Tongue (tissue), 2 donors: Measurements from ENCODE around the gene GEMIN4. TPM values are rescaled to one million over a fixed set of nuclear protein-coding genes. Genes with fewer than 3 reads are reported as not detected.
A peak's percentile ranks its signal among the peaks of the same experiment; 100 is the strongest.
"Not testable (repeated sequence)": the region's sequence is repeated elsewhere in the genome, so short reads cannot be mapped to it uniquely, and the experiment has no call there.

Experiments used
- DNase-seq: peaks from one replicate; pipeline ENCODE4 v3.0.0-alpha.2; 2015
- total RNA-seq: library from RNA; depleted of rRNA; stranded (reverse); fragments of >200 nt; gene quantifications from one replicate; pipeline ENCODE4 v1.2.3, GENCODE V29; 2014

Gene GEMIN4
- 11.4 TPM for total RNA-seq

DNA sequence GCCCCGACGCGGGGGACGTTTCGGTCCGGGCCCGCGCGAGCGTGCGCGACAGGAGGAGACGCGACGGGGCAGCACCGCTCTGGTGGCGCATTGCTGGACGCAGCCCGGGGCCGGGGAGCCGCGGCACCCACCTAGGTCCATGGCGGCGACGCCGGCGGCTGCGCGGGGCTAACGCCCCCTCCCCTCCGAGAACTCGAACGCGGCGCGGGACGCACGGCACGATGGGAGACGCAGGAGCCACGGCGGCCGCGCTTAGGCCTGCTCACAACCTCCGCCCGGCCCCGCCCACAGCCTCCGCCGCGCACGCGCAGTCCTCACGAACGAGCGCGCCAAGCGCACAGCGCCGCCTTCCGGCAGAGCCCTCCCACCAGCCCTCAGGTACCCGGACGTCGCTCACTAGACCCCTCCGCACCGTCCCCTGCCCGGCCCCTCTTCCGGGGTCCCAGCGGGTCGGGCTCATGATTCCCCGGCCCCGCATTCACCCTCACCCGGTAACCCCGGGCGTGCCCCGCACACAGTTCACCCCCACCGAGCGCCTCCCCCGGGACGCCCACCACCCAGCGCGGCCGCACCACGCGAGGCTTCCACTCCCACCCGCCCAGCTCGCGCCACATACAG is at the start of gene GEMIN4:
TSS of gene GEMIN4 (minus strand) at position 263 of the 618 bp plus-strand sequence. CDS start at position 141, 122 bp downstream.
- peak; percentile 97 for DNase-seq

DNA sequence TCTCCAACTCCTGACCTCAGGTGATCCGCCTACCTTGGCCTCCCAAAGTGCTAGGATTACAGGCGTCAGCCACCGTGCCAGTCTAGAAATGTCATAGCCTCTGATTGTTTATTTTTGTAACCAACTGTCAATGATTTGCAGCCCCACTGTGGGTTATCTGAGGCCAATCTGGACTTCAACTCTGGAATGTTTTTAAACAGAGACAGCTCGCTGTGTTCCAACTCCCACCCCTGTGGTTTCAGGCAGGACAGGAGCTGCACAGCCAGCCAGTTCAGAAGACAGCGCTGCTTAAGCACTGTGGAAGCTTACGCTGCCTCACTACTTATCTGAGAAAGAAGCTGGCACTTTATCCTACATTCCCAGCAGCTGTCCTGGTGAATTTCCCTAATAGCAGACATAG is 49.6 kb upstream of the GEMIN4 start:
- DNase-seq = no peak

DNA sequence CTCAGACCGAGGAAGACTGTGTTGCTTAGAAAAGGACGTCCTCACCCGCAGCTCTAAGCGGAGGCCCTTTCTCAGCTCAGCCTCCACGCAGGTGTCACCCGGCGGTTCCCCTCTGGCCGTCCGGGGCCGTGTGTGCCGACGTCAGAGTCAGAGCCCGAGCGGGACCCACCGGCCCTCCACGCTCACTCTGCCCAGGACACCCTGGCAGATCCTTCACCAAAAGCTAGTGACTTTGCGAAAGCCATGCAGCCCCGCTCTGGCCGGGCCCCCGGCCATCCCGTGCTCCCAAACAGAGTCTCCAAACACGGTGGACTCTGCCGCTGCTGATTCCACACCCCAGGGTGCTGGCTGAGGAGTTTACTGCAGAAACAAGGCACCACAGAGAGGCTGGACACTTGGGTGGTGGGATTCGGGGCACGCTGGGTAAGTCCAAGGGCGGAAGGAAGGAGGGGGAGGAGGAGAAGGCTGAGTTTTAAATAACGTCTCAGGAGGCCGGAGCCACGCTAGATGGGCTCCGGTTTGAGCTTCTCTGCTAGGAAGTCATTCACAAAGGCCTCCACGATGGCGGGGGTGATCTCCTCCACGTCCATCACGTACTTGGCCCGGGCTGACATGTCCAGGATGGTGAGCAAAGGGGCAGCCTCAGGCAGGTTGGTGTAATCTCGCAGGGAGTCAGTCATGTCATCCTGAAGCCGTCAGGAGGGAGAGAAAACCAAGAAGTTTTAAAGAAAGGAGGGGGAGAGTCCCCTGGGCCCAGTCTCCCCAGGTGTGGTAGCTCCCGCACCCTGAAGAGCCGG is 48.6 kb upstream of the GEMIN4 start:
- DNase-seq = no peak

GRCh38 chr17:799261-799660 is 47.2 kb upstream of the GEMIN4 start:
- no peak for DNase-seq

DNA sequence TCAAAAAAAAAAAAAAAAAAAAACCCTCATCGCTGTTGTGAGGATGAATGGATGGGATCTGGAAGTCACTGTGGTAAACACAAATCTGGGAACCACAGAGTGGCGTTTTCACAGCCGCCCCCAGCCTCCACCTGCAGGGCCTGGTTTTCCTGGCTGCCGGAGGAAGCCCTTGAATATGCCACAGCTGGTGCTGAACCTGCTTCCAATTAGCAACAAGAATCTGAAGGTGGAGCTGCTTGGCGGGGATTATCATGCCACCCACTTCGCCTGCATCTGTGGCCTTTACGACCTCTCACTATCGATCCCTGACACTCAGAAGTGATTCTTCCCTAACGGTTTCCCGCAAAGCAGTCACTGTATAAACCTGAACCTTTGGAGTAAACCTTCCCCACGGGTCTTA is 46.2 kb upstream of the GEMIN4 start:
- DNase-seq = no peak

DNA sequence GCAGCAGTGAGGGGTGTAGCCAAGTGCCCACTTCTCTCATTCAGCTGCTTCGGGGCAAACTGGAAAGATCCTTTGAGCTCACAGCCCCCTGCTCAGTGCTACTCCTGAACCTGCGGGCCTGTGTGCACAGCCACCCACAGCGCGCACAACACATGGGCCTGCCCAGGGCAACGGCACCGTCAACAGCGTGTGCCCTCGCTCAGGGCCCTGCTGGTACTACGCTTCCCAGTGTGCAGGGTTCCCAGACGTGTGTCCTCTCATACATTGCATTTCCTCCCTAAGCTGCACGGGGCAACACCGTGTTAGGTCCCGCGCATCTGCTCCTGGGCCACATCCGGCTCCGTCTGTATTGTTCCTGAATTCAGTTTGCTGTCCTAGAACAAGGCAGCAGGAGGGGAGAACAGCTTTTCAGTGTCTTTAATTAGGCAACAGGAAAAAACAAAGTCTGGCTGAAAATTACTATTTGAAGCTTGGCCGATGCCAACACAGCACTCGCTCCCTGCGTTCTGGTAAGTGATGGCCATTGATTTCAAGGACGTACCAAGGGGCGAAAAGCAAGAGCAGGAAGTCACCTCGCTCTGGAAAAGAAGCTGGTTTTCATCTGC is 45.3 kb upstream of the GEMIN4 start:
- DNase-seq = no peak

DNA sequence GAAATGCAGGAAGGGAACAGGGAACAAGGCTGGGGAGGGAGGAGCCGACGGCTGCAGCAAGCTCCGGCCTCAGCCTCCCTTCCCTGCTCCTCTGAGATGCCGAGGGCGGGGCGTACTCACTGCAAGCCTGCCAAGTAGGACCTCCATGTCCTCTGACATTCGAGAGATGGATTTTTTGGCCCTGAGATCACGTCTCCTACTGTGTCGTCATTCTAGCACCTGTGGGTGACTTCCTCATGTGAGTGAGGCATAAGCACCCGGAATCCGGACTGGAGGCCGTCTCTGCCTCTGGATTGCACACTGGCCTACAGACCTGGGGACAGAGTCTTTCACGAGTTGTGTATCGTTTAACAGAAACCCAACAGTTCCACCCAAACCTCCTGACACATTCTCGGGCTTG is 44.5 kb upstream of the GEMIN4 start:
- no peak for DNase-seq

GRCh38 chr17:795721-796120 is 43.7 kb upstream of the GEMIN4 start:
- DNase-seq = peak; percentile 22

DNA sequence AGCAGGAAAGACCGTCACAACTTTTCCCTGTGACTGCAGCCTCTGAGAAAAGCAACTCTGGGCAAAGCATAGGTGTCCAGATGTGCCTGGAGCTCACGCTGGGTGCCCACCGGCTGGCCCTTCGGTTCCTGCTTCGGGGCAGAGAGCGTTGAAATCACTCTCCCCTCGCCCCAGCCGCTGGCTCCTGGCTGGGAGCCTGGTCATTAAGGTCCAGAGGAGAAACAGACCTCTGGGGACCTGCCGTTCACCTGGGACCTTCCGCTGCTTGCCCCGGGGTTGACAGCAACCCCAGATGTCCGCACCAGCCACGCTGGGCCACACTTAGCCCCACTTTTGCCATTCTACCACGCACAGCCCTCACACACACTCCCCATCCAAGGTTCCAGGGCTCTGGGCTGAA is 43.2 kb upstream of the GEMIN4 start:
- DNase-seq = no peak

GRCh38 chr17:794876-795275 is 42.8 kb upstream of the GEMIN4 start:
- DNase-seq = peak; percentile 95

DNA sequence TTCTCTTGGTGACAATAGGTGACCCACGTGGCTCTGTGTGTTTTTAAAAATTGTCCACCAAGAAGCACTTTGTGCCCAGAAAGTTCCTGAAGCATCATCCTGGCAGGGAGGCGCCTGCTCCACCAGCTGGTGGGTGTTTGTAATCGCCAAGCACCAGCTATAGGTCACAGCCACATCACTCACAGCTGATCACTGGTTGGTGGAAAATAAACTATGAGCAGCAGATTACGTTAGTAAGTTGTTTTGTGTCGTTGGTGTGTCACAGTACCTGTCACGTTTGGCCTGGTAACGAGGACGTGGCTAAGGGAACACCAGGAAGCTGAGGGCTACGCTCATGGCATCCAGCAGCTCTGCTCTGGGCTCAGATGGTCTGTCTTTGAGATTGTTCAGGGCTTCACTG is 40.2 kb upstream of the GEMIN4 start:
- no peak for DNase-seq

- no peak for DNase-seq
Measured at GRCh38 chr17:791829-792228, 39.8 kb upstream of the GEMIN4 start.

DNA sequence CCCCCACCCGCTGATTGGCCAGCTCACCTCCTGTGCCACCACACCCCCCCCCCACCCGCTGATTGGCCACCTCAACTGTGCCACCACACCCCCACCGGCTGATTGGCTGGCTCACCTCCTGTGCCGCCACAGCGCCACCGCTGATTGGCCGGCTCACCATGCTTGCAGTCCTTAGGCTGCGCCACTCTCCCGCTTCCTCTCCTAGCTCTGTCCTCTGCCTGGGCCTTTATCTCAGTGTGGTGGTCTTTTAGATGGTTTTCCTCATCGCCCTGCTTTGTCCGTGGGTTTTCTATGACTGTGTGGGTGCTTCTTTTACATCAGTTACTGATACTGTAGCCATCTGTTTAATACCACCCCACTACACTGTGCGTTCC is 38.8 kb upstream of the GEMIN4 start:
- peak; percentile 41 for DNase-seq

DNA sequence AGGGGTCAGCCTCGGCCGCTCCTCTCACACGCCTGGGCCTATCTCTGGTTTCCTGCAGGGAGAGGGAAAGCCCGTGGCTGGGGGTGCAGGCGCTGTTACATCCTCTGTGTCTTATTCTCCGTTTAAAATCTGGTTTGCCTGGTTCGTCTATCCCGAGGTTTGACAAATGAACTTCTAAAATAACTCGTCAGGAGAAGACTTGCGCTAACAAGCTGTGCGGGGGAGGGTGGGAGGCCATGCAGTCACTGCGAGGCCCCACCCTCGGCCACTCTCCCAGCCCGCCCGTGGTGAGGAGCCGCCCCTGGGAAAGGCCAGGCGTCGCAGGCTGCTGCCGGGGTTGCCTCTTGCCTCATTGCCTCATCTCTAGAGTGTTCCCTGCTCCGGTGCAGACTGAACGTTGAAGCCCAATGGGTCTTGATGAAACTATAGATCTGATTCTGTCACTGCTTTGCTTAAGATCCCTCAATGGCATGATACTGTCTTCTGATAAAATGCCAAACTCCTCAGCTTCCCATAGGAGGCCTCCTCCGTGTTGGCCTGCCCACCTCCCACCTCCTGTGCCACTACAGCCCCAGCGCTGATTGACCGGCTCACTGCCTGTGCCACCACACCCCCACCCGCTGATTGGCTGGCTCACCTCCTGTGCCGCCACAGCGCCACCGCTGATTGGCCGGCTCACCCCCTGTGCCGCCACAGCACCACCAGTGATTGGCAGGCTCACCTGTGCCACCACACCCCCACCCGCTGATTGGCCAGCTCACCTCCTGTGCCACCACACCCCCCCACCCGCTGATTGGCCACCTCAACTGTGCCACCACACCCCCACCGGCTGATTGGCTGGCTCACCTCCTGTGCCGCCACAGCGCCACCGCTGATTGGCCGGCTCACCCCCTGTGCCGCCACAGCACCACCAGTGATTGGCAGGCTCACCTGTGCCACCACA is 38.1 kb upstream of the GEMIN4 start:
- peak; percentile 73 for DNase-seq

DNA sequence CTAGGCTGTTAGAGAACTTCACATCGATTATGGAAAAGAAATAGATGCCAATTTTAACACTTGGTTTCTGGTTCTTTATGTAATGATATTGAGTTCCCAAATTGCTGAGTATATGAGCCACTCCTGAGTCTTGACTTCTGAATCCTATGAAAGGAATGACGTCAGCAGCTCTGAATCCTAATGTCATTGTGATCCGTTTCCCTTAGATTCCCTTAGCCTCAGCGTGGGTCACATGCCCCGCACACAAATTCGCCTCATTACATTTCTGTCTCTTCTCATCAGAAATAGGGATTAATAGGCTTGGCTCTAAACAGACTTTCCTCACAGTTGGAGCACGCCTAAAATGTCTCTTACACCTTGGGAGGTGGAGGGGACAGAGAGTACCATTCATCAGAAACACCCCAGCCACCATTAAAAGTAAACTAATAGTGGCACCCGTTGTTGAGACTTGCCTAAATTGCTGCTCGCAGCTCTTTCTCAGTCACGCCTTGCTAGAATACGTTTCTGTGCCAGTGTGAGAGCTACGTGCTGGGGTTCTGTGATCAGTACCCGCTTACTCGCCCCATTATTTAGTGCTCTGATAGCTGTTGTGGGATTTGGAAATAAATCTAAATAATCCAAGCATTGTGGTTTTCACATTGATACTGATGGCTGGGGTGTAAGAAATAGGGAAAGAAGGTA is 37.2 kb upstream of the GEMIN4 start:
- peak; percentile 20 for DNase-seq

GRCh38 chr17:788551-788950 is 36.5 kb upstream of the GEMIN4 start:
- no peak for DNase-seq

GRCh38 chr17:787641-788221 is 35.7 kb upstream of the GEMIN4 start:
- no peak for DNase-seq

GRCh38 chr17:785901-786300 is 33.8 kb upstream of the GEMIN4 start:
- not testable (repeated sequence) for DNase-seq

DNA sequence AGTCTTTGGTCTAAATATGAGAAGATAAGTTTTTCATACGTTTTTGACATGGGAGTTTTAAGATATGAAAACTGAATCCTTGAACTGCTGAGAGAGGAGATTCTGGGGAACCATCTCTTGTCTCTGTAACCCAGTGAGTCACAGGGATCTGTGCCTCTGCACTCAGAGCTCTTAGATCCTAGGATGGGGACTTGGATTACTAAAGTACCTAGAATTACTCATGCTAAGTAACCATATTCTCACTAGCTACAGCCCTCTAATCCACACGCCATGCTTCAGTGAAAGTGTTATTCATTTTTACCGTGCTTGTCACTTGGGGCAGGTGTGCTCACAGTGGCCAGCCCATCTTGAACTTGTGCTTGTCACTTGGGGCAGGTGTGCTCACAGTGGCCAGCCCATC is 32.1 kb upstream of the GEMIN4 start:
- DNase-seq = no peak

DNA sequence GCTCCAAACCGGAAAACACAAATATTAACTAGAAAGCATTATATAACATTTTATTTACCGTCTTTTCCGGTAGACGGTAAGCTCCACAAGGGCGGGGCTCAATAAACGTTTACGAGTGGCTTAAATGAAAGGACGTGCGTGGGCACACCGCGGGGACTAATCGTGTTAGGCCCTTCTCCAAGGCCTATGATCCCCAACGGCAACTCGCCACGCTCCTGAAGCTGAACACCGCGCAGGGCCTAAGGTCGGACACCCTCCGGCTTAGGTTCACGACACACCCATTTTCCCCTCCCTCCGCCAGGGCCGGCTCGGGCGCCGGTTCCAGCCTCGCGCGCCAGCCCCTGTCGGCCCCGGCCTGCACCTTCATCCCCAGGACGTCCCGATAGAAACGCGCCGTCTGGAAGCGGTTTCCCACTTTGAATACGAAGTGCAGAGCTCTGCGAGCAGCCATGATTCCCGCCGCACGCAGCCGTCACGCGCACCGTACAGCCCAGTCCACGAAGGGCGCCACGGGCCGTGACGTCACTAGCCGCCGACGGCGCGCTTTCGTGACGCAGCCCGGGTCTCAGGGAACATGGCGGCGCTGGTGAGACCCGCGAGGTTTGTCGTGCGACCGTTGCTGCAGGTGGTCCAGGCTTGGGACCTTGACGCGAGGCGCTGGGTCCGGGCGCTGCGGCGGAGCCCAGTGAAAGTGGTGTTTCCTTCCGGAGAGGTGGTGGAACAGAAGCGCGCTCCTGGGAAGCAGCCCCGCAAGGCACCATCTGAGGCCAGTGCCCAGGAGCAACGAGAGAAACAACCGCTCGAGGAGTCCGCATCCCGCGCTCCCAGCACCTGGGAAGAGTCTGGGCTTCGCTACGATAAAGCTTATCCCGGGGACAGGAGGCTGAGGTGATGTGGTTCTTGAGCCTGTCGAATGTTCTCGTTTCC is 30.0 kb upstream of the GEMIN4 start, which contains the start of the genes GLOD4 and MRM3:
TSS of gene GLOD4 (minus strand) at position 476 of the 927 bp plus-strand sequence. CDS start at position 451, 25 bp downstream.
TSS of gene MRM3 (plus strand) at position 549 of the 927 bp plus-strand sequence. CDS start at position 575, 26 bp downstream.
- peak; percentile 96 for DNase-seq
